K562 (cell line): ENCODE measurements around the gene EYA2. TPM values are rescaled to one million over a fixed set of nuclear protein-coding genes. Genes with fewer than 3 reads are reported as not detected.

Experiments
- BCLAF1 ChIP-seq, 2 experiments: fragments of 450-650 bp in 1 of 2; IDR thresholded peaks; 2 replicates each; pipeline ENCODE4 v1.6.1; 2011 to 2017; ENCODE audit warnings: low read depth in 2 of 2, antibody characterized with exemption in 1 of 2, borderline replicate concordance in 1 of 2, low read length in 1 of 2, mild to moderate bottlenecking in 1 of 2, mixed read lengths in 1 of 2; ENCODE audit not compliant: control insufficient read depth in 1 of 2
- EHMT2 ChIP-seq: fragments of 450-650 bp; IDR thresholded peaks from 2 replicates; pipeline ENCODE4 v1.6.1; 2018; ENCODE audit warnings: antibody characterized with exemption
- ETV6 ChIP-seq, 3 experiments: fragments of 150-350 bp in 1 of 3; sonication (generic) in 1 of 3; formaldehyde crosslinking in 1 of 3; IDR thresholded peaks; 2 replicates each; pipeline versions ENCODE4 v1.6.1 to v1.8.0; 2014 to 2022; ENCODE audit warnings: borderline replicate concordance in 2 of 3, low read depth in 2 of 3, antibody characterized with exemption in 1 of 3, low read length in 1 of 3, mild to moderate bottlenecking in 1 of 3, missing genetic modification reagents in 1 of 3
- FOXM1 ChIP-seq, 2 experiments: fragments of 450-650 bp in 1 of 2; sonication (generic) in 1 of 2; formaldehyde crosslinking in 1 of 2; IDR thresholded peaks; 2 replicates each; pipeline versions ENCODE4 v1.6.1 to v1.9.0; 2017 to 2022; ENCODE audit warnings: low read depth in 2 of 2, mild to moderate bottlenecking in 2 of 2, missing genetic modification reagents in 1 of 2, moderate library complexity in 1 of 2
- HDAC1 ChIP-seq, 2 experiments: fragments of 450-650 bp; IDR thresholded peaks; 2 replicates each; pipeline ENCODE4 v1.6.1; 2016 to 2017; ENCODE audit warnings: inconsistent platforms in 1 of 2, mild to moderate bottlenecking in 1 of 2, moderate library complexity in 1 of 2
- HIVEP1 ChIP-seq: fragments of 250-450 bp; sonication (Bioruptor Pico); IDR thresholded peaks from 2 replicates; pipeline ENCODE4 v1.4.0; 2020; ENCODE audit warnings: mild to moderate bottlenecking
- KAT8 ChIP-seq: fragments of 450-650 bp; IDR thresholded peaks from 2 replicates; pipeline ENCODE4 v1.6.1; 2016; ENCODE audit warnings: low read depth, mild to moderate bottlenecking
- MAFK ChIP-seq: IDR thresholded peaks from 2 replicates; pipeline ENCODE4 v1.6.1; 2011; ENCODE audit warnings: low read length, improper control_type of control experiment
- MED1 ChIP-seq: sonication (generic); formaldehyde crosslinking; IDR thresholded peaks from 2 replicates; pipeline ENCODE4 v1.8.1; 2023; ENCODE audit warnings: missing genetic modification reagents, borderline replicate concordance
- NRF1 ChIP-seq, 2 experiments: fragments of 450-650 bp; IDR thresholded peaks in 1 of 2; conservative IDR thresholded peaks in 1 of 2; 2 replicates each; pipeline ENCODE4 v1.6.1; 2014; ENCODE audit warnings: mild to moderate bottlenecking in 2 of 2
- PRPF4 ChIP-seq: fragments of 200-400 bp; formaldehyde crosslinking; IDR thresholded peaks from one replicate; pipeline ENCODE4 v1.6.1; 2017; ENCODE audit warnings: low read length, low read depth, mild to moderate bottlenecking; ENCODE audit not compliant: insufficient read depth, poor library complexity, severe bottlenecking
- TRIM24 ChIP-seq, 2 experiments: fragments of 450-650 bp; IDR thresholded peaks; 2 replicates each; pipeline ENCODE4 v1.6.1; 2016
- ZC3H4 ChIP-seq: sonication (generic); formaldehyde crosslinking; IDR thresholded peaks from 2 replicates; pipeline ENCODE4 v1.9.0; 2021; ENCODE audit warnings: missing genetic modification reagents, borderline replicate concordance
- polyA plus RNA-seq, 8 experiments: library from polyadenylated mRNA; depleted of rRNA in 4 of 8; stranded (reverse) in 5 of 8; unstranded in 3 of 8; fragments of >200 nt; fragmentation: Nextera tagmentation in 2 of 8; fragmentation: Illumina TruSeq in 1 of 8; extraction: Ambion mirVana in 2 of 8; extraction: Trizol in 1 of 8; gene quantifications; 2 replicates each; pipeline versions ENCODE4 v1.2.1 to v1.2.3, GENCODE V29; 2011 to 2014; ENCODE audit warnings: inconsistent platforms in 1 of 8, missing spikeins in 1 of 8
- total RNA-seq, 7 experiments: library from RNA; depleted of rRNA in 6 of 7; stranded (reverse); fragments of >200 nt in 6 of 7; fragmentation: Illumina TruSeq in 2 of 7; extraction: Trizol in 2 of 7; gene quantifications; 2 replicates each; pipeline versions ENCODE4 v1.2.1 to v1.2.3, GENCODE V29; 2011 to 2021; ENCODE audit warnings: low replicate concordance in 1 of 7
- TF ChIP-seq, protein P1 (sequence below): fragments of 150-350 bp; conservative IDR thresholded peaks from 2 replicates; pipeline ENCODE4 v1.6.1; 2014; ENCODE audit warnings: low read length
- TF ChIP-seq, protein P2 (sequence below): fragments of 250-450 bp; sonication (Bioruptor Pico); IDR thresholded peaks from 2 replicates; pipeline ENCODE4 v1.8.0; 2022; ENCODE audit warnings: inconsistent platforms
- TF ChIP-seq, protein P3 (sequence below): fragments of 450-650 bp; IDR thresholded peaks from one replicate; pipeline ENCODE4 v1.6.1; 2018; ENCODE audit warnings: mild to moderate bottlenecking, moderate library complexity; ENCODE audit not compliant: partially characterized antibody

Gene EYA2
- total and polyA plus RNA-seq, 9 of the 15 experiments (the other 6 are each of a cell fraction or from before 2014, with no cell fraction given) = 0.03 TPM; not detected in 8

GRCh38 chr20:47196091-47197081 is 301.7 kb downstream of the EYA2 start (continued):
- TF ChIP-seq, protein P1, sequence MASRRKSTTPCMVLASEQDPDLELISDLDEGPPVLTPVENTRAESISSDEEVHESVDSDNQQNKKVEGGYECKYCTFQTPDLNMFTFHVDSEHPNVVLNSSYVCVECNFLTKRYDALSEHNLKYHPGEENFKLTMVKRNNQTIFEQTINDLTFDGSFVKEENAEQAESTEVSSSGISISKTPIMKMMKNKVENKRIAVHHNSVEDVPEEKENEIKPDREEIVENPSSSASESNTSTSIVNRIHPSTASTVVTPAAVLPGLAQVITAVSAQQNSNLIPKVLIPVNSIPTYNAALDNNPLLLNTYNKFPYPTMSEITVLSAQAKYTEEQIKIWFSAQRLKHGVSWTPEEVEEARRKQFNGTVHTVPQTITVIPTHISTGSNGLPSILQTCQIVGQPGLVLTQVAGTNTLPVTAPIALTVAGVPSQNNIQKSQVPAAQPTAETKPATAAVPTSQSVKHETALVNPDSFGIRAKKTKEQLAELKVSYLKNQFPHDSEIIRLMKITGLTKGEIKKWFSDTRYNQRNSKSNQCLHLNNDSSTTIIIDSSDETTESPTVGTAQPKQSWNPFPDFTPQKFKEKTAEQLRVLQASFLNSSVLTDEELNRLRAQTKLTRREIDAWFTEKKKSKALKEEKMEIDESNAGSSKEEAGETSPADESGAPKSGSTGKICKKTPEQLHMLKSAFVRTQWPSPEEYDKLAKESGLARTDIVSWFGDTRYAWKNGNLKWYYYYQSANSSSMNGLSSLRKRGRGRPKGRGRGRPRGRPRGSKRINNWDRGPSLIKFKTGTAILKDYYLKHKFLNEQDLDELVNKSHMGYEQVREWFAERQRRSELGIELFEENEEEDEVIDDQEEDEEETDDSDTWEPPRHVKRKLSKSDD = 0 out of 2 replicates have a peak, but pooled peaks have one; percentile 46
- TF ChIP-seq, protein P2, sequence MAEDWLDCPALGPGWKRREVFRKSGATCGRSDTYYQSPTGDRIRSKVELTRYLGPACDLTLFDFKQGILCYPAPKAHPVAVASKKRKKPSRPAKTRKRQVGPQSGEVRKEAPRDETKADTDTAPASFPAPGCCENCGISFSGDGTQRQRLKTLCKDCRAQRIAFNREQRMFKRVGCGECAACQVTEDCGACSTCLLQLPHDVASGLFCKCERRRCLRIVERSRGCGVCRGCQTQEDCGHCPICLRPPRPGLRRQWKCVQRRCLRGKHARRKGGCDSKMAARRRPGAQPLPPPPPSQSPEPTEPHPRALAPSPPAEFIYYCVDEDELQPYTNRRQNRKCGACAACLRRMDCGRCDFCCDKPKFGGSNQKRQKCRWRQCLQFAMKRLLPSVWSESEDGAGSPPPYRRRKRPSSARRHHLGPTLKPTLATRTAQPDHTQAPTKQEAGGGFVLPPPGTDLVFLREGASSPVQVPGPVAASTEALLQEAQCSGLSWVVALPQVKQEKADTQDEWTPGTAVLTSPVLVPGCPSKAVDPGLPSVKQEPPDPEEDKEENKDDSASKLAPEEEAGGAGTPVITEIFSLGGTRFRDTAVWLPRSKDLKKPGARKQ = peak; percentile 77
- TF ChIP-seq ETV6 (IDR thresholded peaks at IDR 0.05; ENCODE audit: borderline replicate concordance in 1 of 2, low read depth in 2 of 2, low read length in 1 of 2) (peak in 1 of 2 experiments; percentile 35; a peak in 1 of 4 replicates), ETV6 (CRISPR knock-in tag; IDR thresholded peaks at IDR 0.05; ENCODE audit: borderline replicate concordance) (no peak), MED1 (CRISPR knock-in tag) (no peak), PRPF4 (no peak), TRIM24 (IDR thresholded peaks at IDR 0.05) (no peak), KAT8 (no peak), BCLAF1 (IDR thresholded peaks at IDR 0.05; ENCODE audit: borderline replicate concordance in 1 of 2, control insufficient read depth in 1 of 2, low read depth in 2 of 2, low read length in 1 of 2) (peak in 1 of 2 experiments; percentile 10; a peak in 1 of 4 replicates), EHMT2 (no peak), MAFK (peak; percentile 27; the same call in 1 of the 2 replicates), ZC3H4 (CRISPR knock-in tag) (no peak), HDAC1 (IDR thresholded peaks at IDR 0.05) (no peak), NRF1 (conservative IDR thresholded peaks at IDR 0.05 in 1 of 2, IDR thresholded peaks at IDR 0.05 in 1 of 2) (peak; percentile 36 to 54), HIVEP1 (no peak), FOXM1 (IDR thresholded peaks at IDR 0.05; ENCODE audit: low read depth) (no peak), FOXM1 (CRISPR knock-in tag; IDR thresholded peaks at IDR 0.05; ENCODE audit: low read depth) (no peak)
- TF ChIP-seq, protein P3, sequence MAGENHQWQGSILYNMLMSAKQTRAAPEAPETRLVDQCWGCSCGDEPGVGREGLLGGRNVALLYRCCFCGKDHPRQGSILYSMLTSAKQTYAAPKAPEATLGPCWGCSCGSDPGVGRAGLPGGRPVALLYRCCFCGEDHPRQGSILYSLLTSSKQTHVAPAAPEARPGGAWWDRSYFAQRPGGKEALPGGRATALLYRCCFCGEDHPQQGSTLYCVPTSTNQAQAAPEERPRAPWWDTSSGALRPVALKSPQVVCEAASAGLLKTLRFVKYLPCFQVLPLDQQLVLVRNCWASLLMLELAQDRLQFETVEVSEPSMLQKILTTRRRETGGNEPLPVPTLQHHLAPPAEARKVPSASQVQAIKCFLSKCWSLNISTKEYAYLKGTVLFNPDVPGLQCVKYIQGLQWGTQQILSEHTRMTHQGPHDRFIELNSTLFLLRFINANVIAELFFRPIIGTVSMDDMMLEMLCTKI = no peak
